ENCODE data around the gene LMAN1L.

DNA sequence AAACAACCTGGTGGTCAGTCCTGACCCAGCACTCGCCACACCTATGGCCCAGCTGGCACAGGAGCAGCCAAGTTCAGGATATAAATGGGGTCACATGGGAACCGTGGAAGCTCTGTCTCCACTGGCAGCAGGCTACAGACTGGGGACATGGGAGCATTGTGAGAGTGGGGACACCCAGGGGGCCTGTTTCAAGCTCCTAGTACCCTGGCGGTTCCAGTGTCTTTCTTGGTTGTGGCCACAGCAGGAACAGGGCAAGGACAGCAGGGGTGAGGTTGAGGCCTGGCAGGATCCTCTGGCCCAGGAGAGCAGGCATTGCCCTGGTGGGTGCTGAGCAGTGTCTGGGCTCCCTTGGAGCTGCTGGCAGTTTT lies 28.8 kb upstream of the LMAN1L start:
- TF ChIP-seq POLR2A (IDR thresholded peaks at IDR 0.05; ENCODE audit: low read length): no peak
- TF ChIP-seq GATA1 (IDR thresholded peaks at IDR 0.05; ENCODE audit: low read depth, low read length): no peak
